Osteocyte (in vitro differentiated cells): ENCODE data around the gene PRKG1. TPM values are rescaled to one million over a fixed set of nuclear protein-coding genes. Genes with fewer than 3 reads are reported as not detected.

ENCODE experiments used
- DNase-seq: peaks from one replicate; pipeline ENCODE4 v3.0.0; 2021; ENCODE audit warnings: mixed read lengths; ENCODE audit not compliant: unreplicated experiment; ENCODE audit errors: extremely low spot score
- H3K27ac Mint-ChIP-seq: one replicate; pipeline ENCODE4 v1.8.0; 2021; ENCODE audit warnings: mild to moderate bottlenecking, mixed read lengths; ENCODE audit not compliant: unreplicated experiment
- H3K27me3 Mint-ChIP-seq: one replicate; pipeline ENCODE4 v1.8.0; 2021; ENCODE audit warnings: mixed read lengths; ENCODE audit not compliant: unreplicated experiment
- H3K36me3 Mint-ChIP-seq: one replicate; pipeline ENCODE4 v1.8.0; 2021; ENCODE audit warnings: mixed read lengths; ENCODE audit not compliant: unreplicated experiment
- H3K4me1 Mint-ChIP-seq: one replicate; pipeline ENCODE4 v1.8.0; 2021; ENCODE audit warnings: mixed read lengths; ENCODE audit not compliant: unreplicated experiment
- H3K4me3 Mint-ChIP-seq: one replicate; pipeline ENCODE4 v1.8.0; 2021; ENCODE audit warnings: mild to moderate bottlenecking, moderate library complexity, mixed read lengths; ENCODE audit not compliant: unreplicated experiment
- H3K9me3 Mint-ChIP-seq: one replicate; pipeline ENCODE4 v1.8.0; 2021; ENCODE audit warnings: mixed read lengths; ENCODE audit not compliant: unreplicated experiment
- CTCF ChIP-seq: fragments of 200-600 bp; sonication (generic); IDR thresholded peaks from 2 replicates; pipeline ENCODE4 v1.5.0; 2021; ENCODE audit warnings: antibody characterized with exemption, mild to moderate bottlenecking, moderate library complexity
- total RNA-seq: library from RNA; stranded (reverse); gene quantifications from 2 replicates; pipeline ENCODE4 v1.2.1, GENCODE V29; 2021

Gene PRKG1
- total RNA-seq, 1 donor from 2014 or later, result 10.8 TPM

- Mint-ChIP-seq H3K4me1 (peaks cover 5% of the 10 kb centered on the region), H3K4me3 (no peak overlapping the region), H3K27me3 (no peaks in the 10 kb centered on the region), H3K36me3 (no peaks in the 10 kb centered on the region), H3K27ac (no peak overlapping the region), H3K9me3 (peaks cover 12% of the 10 kb centered on the region)
- DNase-seq, result no peak
- no peak for TF ChIP-seq CTCF
Measured at GRCh38 chr10:51168086-51168815, 94.0 kb downstream of the PRKG1 start.

- H3K4me1 Mint-ChIP-seq, result peaks cover 5% of the 10 kb centered on the region
- H3K27ac Mint-ChIP-seq, result no peak overlapping the region
- peaks cover 12% of the 10 kb centered on the region for H3K9me3 Mint-ChIP-seq
- no peak for DNase-seq
- TF ChIP-seq CTCF, result no peak
- H3K36me3 Mint-ChIP-seq, result no peaks in the 10 kb centered on the region
- H3K4me3 Mint-ChIP-seq, result no peak overlapping the region
- H3K27me3 Mint-ChIP-seq, result no peaks in the 10 kb centered on the region
Measured at GRCh38 chr10:51169111-51169510, 94.8 kb downstream of the PRKG1 start.

GRCh38 chr10:51170518-51171245 lies 96.4 kb downstream of the PRKG1 start:
- no peaks in the 10 kb centered on the region for H3K36me3 Mint-ChIP-seq
- peaks cover 14% of the 10 kb centered on the region for H3K9me3 Mint-ChIP-seq
- no peaks in the 10 kb centered on the region for H3K27me3 Mint-ChIP-seq
- no peak overlapping the region for H3K4me3 Mint-ChIP-seq
- H3K4me1 Mint-ChIP-seq, result peaks cover 5% of the 10 kb centered on the region
- TF ChIP-seq CTCF, result no peak
- no peak for DNase-seq
- H3K27ac Mint-ChIP-seq, result peak overlapping the region; percentile 28

GRCh38 chr10:51171946-51172345 lies 97.7 kb downstream of the PRKG1 start:
- H3K9me3 Mint-ChIP-seq, result peaks cover 10% of the 10 kb centered on the region
- H3K4me3 Mint-ChIP-seq, result no peak overlapping the region
- peaks cover 12% of the 10 kb centered on the region for H3K4me1 Mint-ChIP-seq
- no peaks in the 10 kb centered on the region for H3K36me3 Mint-ChIP-seq
- H3K27me3 Mint-ChIP-seq, result no peaks in the 10 kb centered on the region
- H3K27ac Mint-ChIP-seq, result no peak overlapping the region
- DNase-seq, result no peak
- TF ChIP-seq CTCF, result no peak

GRCh38 chr10:51176976-51177695 lies 102.8 kb downstream of the PRKG1 start:
- H3K27me3 Mint-ChIP-seq, result no peaks in the 10 kb centered on the region
- DNase-seq, result no peak
- H3K36me3 Mint-ChIP-seq, result no peaks in the 10 kb centered on the region
- H3K4me3 Mint-ChIP-seq, result no peak overlapping the region
- peaks cover 4% of the 10 kb centered on the region for H3K9me3 Mint-ChIP-seq
- TF ChIP-seq CTCF, result no peak
- H3K4me1 Mint-ChIP-seq, result peaks cover 11% of the 10 kb centered on the region
- peak overlapping the region; percentile 73 for H3K27ac Mint-ChIP-seq
